Measurements from ENCODE around the gene ESYT2.

The ESYT2 gene

GRCh38 chr7:158777793-158778192 lies 51.5 kb downstream of the ESYT2 start:
- in situ Hi-C loops (cut with HindIII; ENCODE audit: low pct_unique_long_range_greater_than_20kb, low sequenced_read_pairs) = no loop called here
- DNase-seq (ENCODE audit: low read depth in 1 of 2, low spot score in 1 of 2) = no peak
- no peak for TF ChIP-seq JUND (IDR thresholded peaks at IDR 0.05; ENCODE audit: low read depth)

- no peak for DNase-seq (ENCODE audit: low read depth in 1 of 2, low spot score in 1 of 2)
- no peak for TF ChIP-seq JUND (IDR thresholded peaks at IDR 0.05; ENCODE audit: low read depth)
- in situ Hi-C loops (cut with HindIII; ENCODE audit: low pct_unique_long_range_greater_than_20kb, low sequenced_read_pairs) = no loop called here
Observed at GRCh38 chr7:158776474-158776873, 52.8 kb downstream of the ESYT2 start.

GRCh38 chr7:158774952-158775351 lies 54.4 kb downstream of the ESYT2 start:
- DNase-seq (ENCODE audit: low read depth in 1 of 2, low spot score in 1 of 2) = no peak
- no peak for TF ChIP-seq JUND (IDR thresholded peaks at IDR 0.05; ENCODE audit: low read depth)
- in situ Hi-C loops (cut with HindIII; ENCODE audit: low pct_unique_long_range_greater_than_20kb, low sequenced_read_pairs) = no loop called here

GRCh38 chr7:158772916-158773315 lies 56.4 kb downstream of the ESYT2 start:
- TF ChIP-seq JUND (IDR thresholded peaks at IDR 0.05; ENCODE audit: low read depth) = no peak
- DNase-seq (ENCODE audit: low read depth in 1 of 2, low spot score in 1 of 2) = no peak
- in situ Hi-C loops (cut with HindIII; ENCODE audit: low pct_unique_long_range_greater_than_20kb, low sequenced_read_pairs) = no loop called here

- in situ Hi-C loops (cut with HindIII; ENCODE audit: low pct_unique_long_range_greater_than_20kb, low sequenced_read_pairs) = no loop called here
- no peak for TF ChIP-seq JUND (IDR thresholded peaks at IDR 0.05; ENCODE audit: low read depth)
- DNase-seq (ENCODE audit: low read depth in 1 of 2, low spot score in 1 of 2) = no peak
Observed at GRCh38 chr7:158771213-158771834, 58.0 kb downstream of the ESYT2 start.

- no peak for TF ChIP-seq JUND (IDR thresholded peaks at IDR 0.05; ENCODE audit: low read depth)
- no peak for DNase-seq (ENCODE audit: low read depth in 1 of 2, low spot score in 1 of 2)
- in situ Hi-C loops (cut with HindIII; ENCODE audit: low pct_unique_long_range_greater_than_20kb, low sequenced_read_pairs) = no loop called here
Observed at GRCh38 chr7:158767707-158768106, 61.6 kb downstream of the ESYT2 start.

GRCh38 chr7:158766570-158767281 lies 62.6 kb downstream of the ESYT2 start:
- in situ Hi-C loops (cut with HindIII; ENCODE audit: low pct_unique_long_range_greater_than_20kb, low sequenced_read_pairs) = no loop called here
- no peak for TF ChIP-seq JUND (IDR thresholded peaks at IDR 0.05; ENCODE audit: low read depth)
- DNase-seq (ENCODE audit: low read depth in 1 of 2, low spot score in 1 of 2) = no peak

GRCh38 chr7:158765020-158765419 lies 64.3 kb downstream of the ESYT2 start:
- TF ChIP-seq JUND (IDR thresholded peaks at IDR 0.05; ENCODE audit: low read depth) = no peak
- no peak for DNase-seq (ENCODE audit: low read depth in 1 of 2, low spot score in 1 of 2)
- in situ Hi-C loops (cut with HindIII; ENCODE audit: low pct_unique_long_range_greater_than_20kb, low sequenced_read_pairs) = no loop called here

- DNase-seq (ENCODE audit: low read depth in 1 of 2, low spot score in 1 of 2) = no peak
- no peak for TF ChIP-seq JUND (IDR thresholded peaks at IDR 0.05; ENCODE audit: low read depth)
- in situ Hi-C loops (cut with HindIII; ENCODE audit: low pct_unique_long_range_greater_than_20kb, low sequenced_read_pairs) = no loop called here
Observed at GRCh38 chr7:158763454-158764033, 65.8 kb downstream of the ESYT2 start.

GRCh38 chr7:158761945-158762344 lies 67.4 kb downstream of the ESYT2 start:
- no peak for TF ChIP-seq JUND (IDR thresholded peaks at IDR 0.05; ENCODE audit: low read depth)
- DNase-seq (ENCODE audit: low read depth in 1 of 2, low spot score in 1 of 2) = no peak
- in situ Hi-C loops (cut with HindIII; ENCODE audit: low pct_unique_long_range_greater_than_20kb, low sequenced_read_pairs) = no loop called here

- in situ Hi-C loops (cut with HindIII; ENCODE audit: low pct_unique_long_range_greater_than_20kb, low sequenced_read_pairs) = no loop called here
- TF ChIP-seq JUND (IDR thresholded peaks at IDR 0.05; ENCODE audit: low read depth) = no peak
- no peak for DNase-seq (ENCODE audit: low read depth in 1 of 2, low spot score in 1 of 2)
Observed at GRCh38 chr7:158760936-158761335, 68.4 kb downstream of the ESYT2 start.

- DNase-seq (ENCODE audit: low read depth in 1 of 2, low spot score in 1 of 2) = no peak
- in situ Hi-C loops (cut with HindIII; ENCODE audit: low pct_unique_long_range_greater_than_20kb, low sequenced_read_pairs) = no loop called here
- no peak for TF ChIP-seq JUND (IDR thresholded peaks at IDR 0.05; ENCODE audit: low read depth)
Observed at GRCh38 chr7:158760445-158760764, 68.9 kb downstream of the ESYT2 start.

- no peak for DNase-seq (ENCODE audit: low read depth in 1 of 2, low spot score in 1 of 2)
- no peak for TF ChIP-seq JUND (IDR thresholded peaks at IDR 0.05; ENCODE audit: low read depth)
- in situ Hi-C loops (cut with HindIII; ENCODE audit: low pct_unique_long_range_greater_than_20kb, low sequenced_read_pairs) = no loop called here
Observed at GRCh38 chr7:158759749-158760444, 69.4 kb downstream of the ESYT2 start.

Data from T47D (cell line).